ENCODE data around the gene CHKA. TPM values are rescaled to one million over a fixed set of nuclear protein-coding genes. Genes with fewer than 3 reads are reported as not detected.

CHKA gene
- polyA plus RNA-seq, 1 donor (not counting 4 experiments of a cell fraction or from before 2014, with no cell fraction given): 7.1 TPM

DNA sequence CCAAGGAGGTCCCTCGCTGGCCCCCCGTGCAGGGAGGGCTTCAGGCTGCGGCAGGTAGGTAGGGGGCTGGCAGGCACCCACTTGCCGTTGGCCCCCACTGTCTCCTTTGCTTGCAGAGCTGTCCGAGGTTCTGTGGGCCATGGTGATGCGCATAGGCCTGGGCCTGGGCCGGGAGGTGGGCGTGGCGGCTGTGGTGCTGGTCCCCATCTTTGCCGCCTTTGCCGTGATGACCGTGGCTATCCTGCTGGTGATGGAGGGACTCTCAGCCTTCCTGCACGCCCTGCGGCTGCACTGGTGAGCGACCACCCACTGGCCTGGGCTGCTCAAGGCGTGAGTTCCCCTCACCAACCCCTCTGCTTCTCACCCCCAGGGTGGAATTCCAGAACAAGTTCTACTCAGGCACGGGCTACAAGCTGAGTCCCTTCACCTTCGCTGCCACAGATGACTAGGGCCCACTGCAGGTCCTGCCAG is 70.8 kb downstream of the CHKA start:
- Histone ChIP-seq H3K79me2 (ENCODE audit: control insufficient read depth, insufficient read depth, low read length) (no peaks in the 10 kb centered on the region), H2AFZ (ENCODE audit: control insufficient read depth, low read length) (no peak overlapping the region), H3K9me1 (ENCODE audit: control insufficient read depth, extremely low read depth, insufficient read depth, low read length) (no peaks in the 10 kb centered on the region), H3K27ac (ENCODE audit: control insufficient read depth, insufficient read depth, low read length) (no peak overlapping the region), H4K20me1 (ENCODE audit: control insufficient read depth, extremely low read depth, insufficient read depth, low read length) (no peaks in the 10 kb centered on the region), H3K4me2 (ENCODE audit: control insufficient read depth, extremely low read depth, insufficient read depth, low read depth, low read length) (no peak overlapping the region), H3K9ac (ENCODE audit: control insufficient read depth, extremely low read depth, insufficient read depth, low read length) (no peak overlapping the region), H3K9me3 (ENCODE audit: control insufficient read depth, low read depth, low read length) (no peaks in the 10 kb centered on the region), H3K36me3 (ENCODE audit: control insufficient read depth in 2 of 2, extremely low read depth in 1 of 2, insufficient read depth in 2 of 2, low read length in 2 of 2) (peaks cover 4 to 14% of the 10 kb centered on the region in 2 experiments), H3K4me1 (ENCODE audit: control insufficient read depth, extremely low read depth, insufficient read depth, low read length) (peaks cover 4% of the 10 kb centered on the region), H3K27me3 (ENCODE audit: control insufficient read depth, extremely low read depth, insufficient read depth, low read length) (no peaks in the 10 kb centered on the region), H3K4me3 (ENCODE audit: control insufficient read depth in 2 of 3, extremely low read depth in 1 of 3, insufficient read depth in 2 of 3, low read depth in 1 of 3, low read length in 3 of 3) (no peak overlapping the region)
- dilution Hi-C loops (cut with MboI; ENCODE audit: extremely low pct_ligation_motif_present, low sequenced_read_pairs): no loop called here
- FAIRE-seq (no peak), DNase-seq (ENCODE audit: low read depth, low spot score) (no peak)
- no peak for TF ChIP-seq EZH2 (IDR thresholded peaks at IDR 0.05; ENCODE audit: low read length)
- TF ChIP-seq, protein P1, sequence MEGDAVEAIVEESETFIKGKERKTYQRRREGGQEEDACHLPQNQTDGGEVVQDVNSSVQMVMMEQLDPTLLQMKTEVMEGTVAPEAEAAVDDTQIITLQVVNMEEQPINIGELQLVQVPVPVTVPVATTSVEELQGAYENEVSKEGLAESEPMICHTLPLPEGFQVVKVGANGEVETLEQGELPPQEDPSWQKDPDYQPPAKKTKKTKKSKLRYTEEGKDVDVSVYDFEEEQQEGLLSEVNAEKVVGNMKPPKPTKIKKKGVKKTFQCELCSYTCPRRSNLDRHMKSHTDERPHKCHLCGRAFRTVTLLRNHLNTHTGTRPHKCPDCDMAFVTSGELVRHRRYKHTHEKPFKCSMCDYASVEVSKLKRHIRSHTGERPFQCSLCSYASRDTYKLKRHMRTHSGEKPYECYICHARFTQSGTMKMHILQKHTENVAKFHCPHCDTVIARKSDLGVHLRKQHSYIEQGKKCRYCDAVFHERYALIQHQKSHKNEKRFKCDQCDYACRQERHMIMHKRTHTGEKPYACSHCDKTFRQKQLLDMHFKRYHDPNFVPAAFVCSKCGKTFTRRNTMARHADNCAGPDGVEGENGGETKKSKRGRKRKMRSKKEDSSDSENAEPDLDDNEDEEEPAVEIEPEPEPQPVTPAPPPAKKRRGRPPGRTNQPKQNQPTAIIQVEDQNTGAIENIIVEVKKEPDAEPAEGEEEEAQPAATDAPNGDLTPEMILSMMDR (optimal IDR thresholded peaks at IDR 0.05 in 1 of 3, IDR thresholded peaks at IDR 0.05 in 1 of 3, conservative IDR thresholded peaks at IDR 0.05 in 1 of 3; ENCODE audit: extremely low read depth in 1 of 3, insufficient read depth in 2 of 3, low read length in 3 of 3): no peak

DNA sequence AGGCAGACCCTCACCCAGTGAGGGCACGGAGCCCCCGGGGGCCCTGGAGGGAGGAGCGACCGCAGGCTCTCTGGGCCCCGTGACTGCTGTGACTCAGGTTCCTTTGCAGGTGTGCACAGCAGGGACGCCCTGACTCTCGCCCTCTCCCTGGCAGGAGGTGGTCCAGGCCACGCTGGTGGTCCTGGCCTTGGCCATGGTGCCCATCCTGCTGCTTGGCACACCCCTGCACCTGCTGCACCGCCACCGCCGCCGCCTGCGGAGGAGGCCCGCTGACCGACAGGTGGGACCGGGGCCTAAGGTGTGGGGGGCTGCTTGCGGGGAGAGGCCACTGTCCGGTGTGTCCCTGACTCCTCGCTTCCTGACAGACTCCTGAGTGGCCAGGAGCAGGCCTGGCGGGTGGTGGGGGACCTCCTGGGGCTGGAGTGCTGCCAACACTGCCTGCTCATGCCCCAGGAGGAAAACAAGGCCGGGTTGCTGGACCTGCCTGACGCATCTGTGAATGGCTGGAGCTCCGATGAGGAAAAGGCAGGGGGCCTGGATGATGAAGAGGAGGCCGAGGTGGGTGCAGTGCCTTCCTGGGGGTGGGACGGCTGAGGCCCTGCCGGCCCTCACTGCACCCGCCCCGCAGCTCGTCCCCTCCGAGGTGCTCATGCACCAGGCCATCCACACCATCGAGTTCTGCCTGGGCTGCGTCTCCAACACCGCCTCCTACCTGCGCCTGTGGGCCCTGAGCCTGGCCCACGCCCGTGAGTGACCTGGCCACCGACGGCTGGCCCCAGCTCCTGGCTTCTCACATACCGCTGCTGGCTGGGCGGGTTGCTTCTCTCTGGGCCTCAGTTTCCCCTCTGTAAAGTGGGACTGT is 71.4 kb downstream of the CHKA start:
- TF ChIP-seq, protein P1 (optimal IDR thresholded peaks at IDR 0.05 in 1 of 3, IDR thresholded peaks at IDR 0.05 in 1 of 3, conservative IDR thresholded peaks at IDR 0.05 in 1 of 3; ENCODE audit: extremely low read depth in 1 of 3, insufficient read depth in 2 of 3, low read length in 3 of 3): no peak
- TF ChIP-seq EZH2 (IDR thresholded peaks at IDR 0.05; ENCODE audit: low read length): no peak
- Histone ChIP-seq H3K27me3 (ENCODE audit: control insufficient read depth, extremely low read depth, insufficient read depth, low read length) (no peaks in the 10 kb centered on the region), H3K4me1 (ENCODE audit: control insufficient read depth, extremely low read depth, insufficient read depth, low read length) (peaks cover 4% of the 10 kb centered on the region), H3K36me3 (ENCODE audit: control insufficient read depth in 2 of 2, extremely low read depth in 1 of 2, insufficient read depth in 2 of 2, low read length in 2 of 2) (peaks cover 4 to 14% of the 10 kb centered on the region in 2 experiments), H3K4me3 (ENCODE audit: control insufficient read depth in 2 of 3, extremely low read depth in 1 of 3, insufficient read depth in 2 of 3, low read depth in 1 of 3, low read length in 3 of 3) (no peak overlapping the region), H3K79me2 (ENCODE audit: control insufficient read depth, insufficient read depth, low read length) (no peaks in the 10 kb centered on the region), H4K20me1 (ENCODE audit: control insufficient read depth, extremely low read depth, insufficient read depth, low read length) (no peaks in the 10 kb centered on the region), H2AFZ (ENCODE audit: control insufficient read depth, low read length) (no peak overlapping the region), H3K4me2 (ENCODE audit: control insufficient read depth, extremely low read depth, insufficient read depth, low read depth, low read length) (no peak overlapping the region), H3K9ac (ENCODE audit: control insufficient read depth, extremely low read depth, insufficient read depth, low read length) (no peak overlapping the region), H3K27ac (ENCODE audit: control insufficient read depth, insufficient read depth, low read length) (no peak overlapping the region), H3K9me3 (ENCODE audit: control insufficient read depth, low read depth, low read length) (no peaks in the 10 kb centered on the region), H3K9me1 (ENCODE audit: control insufficient read depth, extremely low read depth, insufficient read depth, low read length) (no peaks in the 10 kb centered on the region)
- FAIRE-seq (no peak), DNase-seq (ENCODE audit: low read depth, low spot score) (no peak)
- dilution Hi-C loops (cut with MboI; ENCODE audit: extremely low pct_ligation_motif_present, low sequenced_read_pairs): no loop called here
